WERI-Rb-1 (cell line): Measurements from ENCODE around the gene TULP4.
"Not testable (repeated sequence)": the region's sequence is repeated elsewhere in the genome, so short reads cannot be mapped to it uniquely, and the experiment has no call there.

Experiments used
- DNase-seq: peaks from one replicate; pipeline ENCODE4 v3.0.0-alpha.2; 2020
- H3K27ac ChIP-seq: fragments of 250-450 bp; sonication (Bioruptor Pico); 2 replicates; pipeline ENCODE4 v1.5.1; 2020; ENCODE audit warnings: mild to moderate bottlenecking, moderate library complexity
- H3K27me3 ChIP-seq: fragments of 250-450 bp; sonication (Bioruptor Pico); 2 replicates; pipeline ENCODE4 v1.5.1; 2021; ENCODE audit warnings: mild to moderate bottlenecking, low read depth, moderate library complexity; ENCODE audit not compliant: insufficient read depth, severe bottlenecking
- H3K36me3 ChIP-seq: fragments of 250-450 bp; sonication (Bioruptor Pico); 2 replicates; pipeline ENCODE4 v1.5.1; 2020; ENCODE audit warnings: mild to moderate bottlenecking, moderate library complexity
- H3K4me3 ChIP-seq: 2 replicates; pipeline ENCODE4 v1.5.1; 2011; ENCODE audit warnings: low read depth, mild to moderate bottlenecking, control low read depth, low read length
- H3K9me3 ChIP-seq: fragments of 250-450 bp; sonication (Bioruptor Pico); 2 replicates; pipeline ENCODE4 v1.5.1; 2021; ENCODE audit warnings: mild to moderate bottlenecking, moderate library complexity; ENCODE audit not compliant: severe bottlenecking
- TF ChIP-seq, protein P1 (sequence below): IDR thresholded peaks from 2 replicates; pipeline ENCODE4 v1.5.1; 2011; ENCODE audit warnings: low read depth, mild to moderate bottlenecking, control low read depth, inconsistent platforms, low read length

TULP4 gene

DNA sequence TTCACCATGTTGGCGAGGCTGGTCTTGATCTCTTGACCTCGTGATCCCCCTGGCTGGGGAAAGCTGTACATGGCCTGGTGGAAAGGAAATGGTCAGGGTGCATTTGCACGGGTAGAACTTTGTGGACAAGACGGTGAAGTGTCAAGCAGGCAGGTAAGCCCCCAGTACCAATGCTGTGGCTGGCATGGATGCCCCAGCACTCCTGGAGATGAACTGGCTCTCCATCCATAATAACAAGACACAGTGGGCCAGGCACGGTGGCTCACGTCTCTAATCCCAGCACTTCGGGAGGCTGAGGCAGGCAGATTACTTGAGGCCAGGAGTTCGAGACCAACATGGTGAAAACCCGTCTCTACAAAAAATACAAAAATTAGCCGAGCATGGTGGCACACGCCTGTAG is 210.4 kb downstream of the TULP4 start:
- TF ChIP-seq, protein P1, sequence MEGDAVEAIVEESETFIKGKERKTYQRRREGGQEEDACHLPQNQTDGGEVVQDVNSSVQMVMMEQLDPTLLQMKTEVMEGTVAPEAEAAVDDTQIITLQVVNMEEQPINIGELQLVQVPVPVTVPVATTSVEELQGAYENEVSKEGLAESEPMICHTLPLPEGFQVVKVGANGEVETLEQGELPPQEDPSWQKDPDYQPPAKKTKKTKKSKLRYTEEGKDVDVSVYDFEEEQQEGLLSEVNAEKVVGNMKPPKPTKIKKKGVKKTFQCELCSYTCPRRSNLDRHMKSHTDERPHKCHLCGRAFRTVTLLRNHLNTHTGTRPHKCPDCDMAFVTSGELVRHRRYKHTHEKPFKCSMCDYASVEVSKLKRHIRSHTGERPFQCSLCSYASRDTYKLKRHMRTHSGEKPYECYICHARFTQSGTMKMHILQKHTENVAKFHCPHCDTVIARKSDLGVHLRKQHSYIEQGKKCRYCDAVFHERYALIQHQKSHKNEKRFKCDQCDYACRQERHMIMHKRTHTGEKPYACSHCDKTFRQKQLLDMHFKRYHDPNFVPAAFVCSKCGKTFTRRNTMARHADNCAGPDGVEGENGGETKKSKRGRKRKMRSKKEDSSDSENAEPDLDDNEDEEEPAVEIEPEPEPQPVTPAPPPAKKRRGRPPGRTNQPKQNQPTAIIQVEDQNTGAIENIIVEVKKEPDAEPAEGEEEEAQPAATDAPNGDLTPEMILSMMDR = no peak
- Histone ChIP-seq H3K4me3 (no peak overlapping the region), H3K36me3 (no peaks in the 10 kb centered on the region), H3K27ac (no peak overlapping the region), H3K27me3 (no peaks in the 10 kb centered on the region), H3K9me3 (peaks cover 5% of the 10 kb centered on the region)
- no peak for DNase-seq

DNA sequence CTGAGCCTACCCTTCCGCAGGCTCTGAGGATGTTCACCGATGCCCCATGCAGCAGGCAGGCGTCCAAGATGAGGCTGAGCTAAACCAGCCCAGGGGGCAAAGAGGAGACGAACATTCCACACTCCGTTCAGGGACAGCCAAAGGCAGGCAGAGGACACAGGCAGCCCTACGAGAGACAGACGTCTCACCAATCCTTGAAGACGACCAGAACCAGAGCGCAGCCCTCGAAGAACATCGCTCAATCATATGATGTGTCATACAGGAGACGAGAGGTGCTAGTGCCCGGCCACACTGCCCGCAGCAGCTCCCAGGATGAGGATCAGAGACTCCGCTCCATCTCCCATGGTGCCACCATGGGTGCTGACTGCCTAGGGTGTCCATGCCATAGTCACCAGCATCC is 212.0 kb downstream of the TULP4 start:
- no peak overlapping the region for H3K27ac ChIP-seq
- TF ChIP-seq, protein P1 = no peak
- DNase-seq = no peak
- H3K4me3 ChIP-seq = no peak overlapping the region
- H3K27me3 ChIP-seq = no peaks in the 10 kb centered on the region
- H3K36me3 ChIP-seq = no peaks in the 10 kb centered on the region
- peaks cover 9% of the 10 kb centered on the region for H3K9me3 ChIP-seq

DNA sequence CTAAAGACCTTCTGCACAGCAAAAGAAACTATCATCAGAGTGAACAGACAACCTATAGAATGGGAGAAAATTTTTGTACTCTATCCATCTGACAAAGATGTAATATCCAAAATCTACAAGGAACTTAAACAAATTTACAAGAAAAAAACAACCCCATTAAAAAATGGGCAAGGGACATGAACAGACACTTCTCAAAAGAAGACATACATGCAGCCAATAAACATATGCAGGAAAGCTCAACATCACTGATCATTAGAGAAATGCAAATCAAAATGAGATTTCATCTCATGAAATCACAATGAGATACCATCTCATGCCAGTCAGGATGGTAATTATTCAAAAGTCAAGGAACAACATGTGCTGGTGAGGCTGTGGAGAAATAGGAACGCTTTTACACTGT is 215.6 kb downstream of the TULP4 start:
- not testable (repeated sequence) for H3K27ac ChIP-seq, H3K4me3 ChIP-seq, H3K9me3 ChIP-seq, DNase-seq, H3K36me3 ChIP-seq, H3K27me3 ChIP-seq

DNA sequence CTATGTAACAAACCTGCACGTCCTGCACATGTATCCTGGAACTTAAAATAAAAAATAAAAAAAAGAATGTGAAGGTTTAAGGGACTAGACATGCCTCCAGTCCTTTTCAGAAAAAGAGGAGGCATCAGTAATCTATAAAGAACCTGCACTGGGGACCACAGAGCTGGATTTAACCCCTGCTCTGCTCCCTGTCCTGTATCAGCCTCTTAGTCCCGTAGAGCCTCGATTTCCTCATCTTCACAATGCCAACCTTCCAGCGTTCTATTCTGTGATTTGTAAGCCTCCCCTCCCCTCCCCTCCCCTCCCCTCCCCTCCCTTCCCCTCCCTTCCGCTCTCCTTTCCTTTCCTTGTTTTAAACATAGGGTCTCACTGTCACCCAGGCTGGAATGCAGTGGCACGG is 216.6 kb downstream of the TULP4 start:
- no peak overlapping the region for H3K4me3 ChIP-seq
- no peaks in the 10 kb centered on the region for H3K36me3 ChIP-seq
- H3K27me3 ChIP-seq = no peaks in the 10 kb centered on the region
- no peak overlapping the region for H3K27ac ChIP-seq
- DNase-seq = no peak
- TF ChIP-seq, protein P1 = no peak
- H3K9me3 ChIP-seq = peaks cover 9% of the 10 kb centered on the region

DNA sequence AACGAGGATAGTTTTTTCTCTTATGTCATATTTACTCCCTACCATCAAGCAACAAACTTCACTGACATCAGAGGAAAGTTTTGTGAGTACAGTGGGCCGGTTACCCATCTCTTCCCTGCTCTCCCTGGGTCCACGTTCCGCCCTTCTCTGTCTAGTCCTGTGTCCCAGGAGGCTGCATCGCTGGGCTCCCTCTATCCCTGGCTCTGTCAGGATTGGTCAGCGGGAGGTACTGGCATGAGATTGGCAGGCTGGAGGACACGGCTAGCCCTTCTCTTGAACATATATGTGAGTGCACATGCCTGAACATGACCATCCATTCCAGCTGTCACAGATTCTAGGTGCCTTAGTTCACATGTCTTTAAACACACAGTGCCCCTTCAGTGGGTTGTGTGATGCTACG is 217.4 kb downstream of the TULP4 start:
- Histone ChIP-seq H3K27ac (no peak overlapping the region), H3K9me3 (peaks cover 9% of the 10 kb centered on the region), H3K4me3 (no peak overlapping the region), H3K36me3 (no peaks in the 10 kb centered on the region), H3K27me3 (no peaks in the 10 kb centered on the region)
- DNase-seq = no peak
- TF ChIP-seq, protein P1 = no peak

DNA sequence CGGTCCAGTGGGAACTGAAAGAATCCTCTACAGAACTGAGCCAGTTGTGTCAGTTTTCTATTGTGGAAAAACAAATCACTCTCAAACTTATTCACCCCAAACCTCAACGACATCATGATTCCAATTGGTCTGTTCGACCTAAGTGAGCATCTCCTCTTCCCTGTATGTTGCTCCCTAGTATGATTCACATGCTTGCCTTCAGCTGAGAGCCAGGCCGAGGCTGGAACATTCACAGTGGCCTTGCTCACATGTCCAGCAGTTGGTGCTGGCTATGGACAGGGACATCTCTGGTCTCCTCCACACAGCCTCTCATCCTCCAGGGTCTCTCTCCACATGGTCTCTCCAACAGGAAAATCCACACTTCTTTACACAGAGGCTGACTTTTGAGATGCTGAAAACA is 219.3 kb downstream of the TULP4 start:
- peaks cover 9% of the 10 kb centered on the region for H3K9me3 ChIP-seq
- no peak overlapping the region for H3K4me3 ChIP-seq
- H3K27me3 ChIP-seq = no peaks in the 10 kb centered on the region
- H3K36me3 ChIP-seq = peaks cover 2% of the 10 kb centered on the region; the same call in 1 of the 2 replicates
- no peak for DNase-seq
- no peak overlapping the region for H3K27ac ChIP-seq
- TF ChIP-seq, protein P1 = no peak
